ENCODE data around the gene TXNRD1.

TXNRD1 gene

DNA sequence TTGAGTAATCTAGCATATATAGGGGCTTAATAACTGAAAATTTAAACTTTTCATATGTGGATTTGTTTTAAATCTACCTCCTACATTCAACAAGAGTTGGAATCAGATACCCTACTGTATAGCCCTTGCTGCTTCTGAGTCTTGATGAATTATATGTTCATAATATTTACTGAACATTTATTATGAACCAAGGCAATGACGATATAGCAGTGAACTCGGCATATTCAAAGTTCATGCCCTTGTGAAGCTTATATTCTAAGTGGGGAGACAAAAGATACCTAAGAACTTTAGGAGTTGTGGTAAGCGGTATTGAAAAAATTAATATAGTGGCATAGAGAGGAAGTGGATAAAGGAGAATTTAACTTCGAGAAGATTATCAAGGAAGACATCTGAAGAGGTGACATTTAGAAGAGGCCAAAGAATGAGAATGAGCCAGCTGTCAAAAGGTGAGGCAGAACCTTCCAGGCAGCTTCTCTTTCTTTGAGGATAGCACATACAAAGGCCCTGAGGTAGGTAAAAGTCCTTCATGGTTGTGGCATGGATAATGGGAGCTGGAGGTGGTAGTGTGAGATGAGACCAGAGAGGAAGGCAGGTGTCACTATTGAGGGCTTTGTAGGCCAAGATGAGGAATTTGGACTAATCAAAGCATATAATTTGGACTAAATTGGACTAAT is 98.1 kb downstream of the TXNRD1 start:
- Histone ChIP-seq H3K4me1 (ENCODE audit: control insufficient read depth, insufficient read depth, low read length) (no peaks in the 10 kb centered on the region), H3K4me3 (ENCODE audit: low read depth, low read length) (no peak overlapping the region), H3K9me3 (ENCODE audit: control insufficient read depth, insufficient read depth, low read depth, low read length) (no peaks in the 10 kb centered on the region), H3K36me3 (ENCODE audit: control insufficient read depth in 2 of 2, insufficient read depth in 1 of 2, low read length in 2 of 2) (peaks cover 28 to 77% of the 10 kb centered on the region in 2 experiments), H3K27ac (ENCODE audit: extremely low read depth, low read depth, low read length) (no peak overlapping the region)
- peak; percentile 90 for TF ChIP-seq ZNF623 (tag by site-specific recombination; IDR thresholded peaks at IDR 0.05)
- TF ChIP-seq, protein P1, sequence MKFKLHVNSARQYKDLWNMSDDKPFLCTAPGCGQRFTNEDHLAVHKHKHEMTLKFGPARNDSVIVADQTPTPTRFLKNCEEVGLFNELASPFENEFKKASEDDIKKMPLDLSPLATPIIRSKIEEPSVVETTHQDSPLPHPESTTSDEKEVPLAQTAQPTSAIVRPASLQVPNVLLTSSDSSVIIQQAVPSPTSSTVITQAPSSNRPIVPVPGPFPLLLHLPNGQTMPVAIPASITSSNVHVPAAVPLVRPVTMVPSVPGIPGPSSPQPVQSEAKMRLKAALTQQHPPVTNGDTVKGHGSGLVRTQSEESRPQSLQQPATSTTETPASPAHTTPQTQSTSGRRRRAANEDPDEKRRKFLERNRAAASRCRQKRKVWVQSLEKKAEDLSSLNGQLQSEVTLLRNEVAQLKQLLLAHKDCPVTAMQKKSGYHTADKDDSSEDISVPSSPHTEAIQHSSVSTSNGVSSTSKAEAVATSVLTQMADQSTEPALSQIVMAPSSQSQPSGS (tag by site-specific recombination; IDR thresholded peaks at IDR 0.05; ENCODE audit: low read depth), result no peak
- ChIA-PET CTCF (interaction anchor here (0.6 to 0.8 kb wide), 3 partner anchors 135 to 424 kb away, joined by 3 to 4 read pairs (median 3); no protein-coding TSS in a partner anchor), POLR2A (interaction anchor here (0.7 kb wide), 2 partner anchors 28 to 774 kb away, joined by 3 to 5 read pairs; no protein-coding TSS in a partner anchor)

DNA sequence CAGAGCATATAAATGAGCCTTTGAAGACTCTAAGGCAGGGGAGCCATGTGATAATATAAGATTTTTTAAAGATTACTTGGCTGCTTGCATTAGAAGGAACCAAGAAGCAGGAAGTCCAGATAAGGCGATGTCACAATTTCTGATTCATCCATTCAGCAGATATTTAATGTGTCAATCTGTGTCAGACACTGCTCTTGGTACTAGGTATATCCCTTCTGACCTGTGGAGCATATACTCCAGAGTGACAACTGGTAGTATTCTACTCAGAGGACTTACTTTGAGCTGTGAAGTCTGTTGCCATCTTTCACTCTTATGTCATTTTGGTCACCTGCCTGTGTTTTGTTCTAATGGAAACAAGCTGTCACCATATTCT is 98.6 kb downstream of the TXNRD1 start:
- Histone ChIP-seq H3K4me1 (ENCODE audit: control insufficient read depth, insufficient read depth, low read length) (no peaks in the 10 kb centered on the region), H3K27ac (ENCODE audit: extremely low read depth, low read depth, low read length) (no peak overlapping the region), H3K9me3 (ENCODE audit: control insufficient read depth, insufficient read depth, low read depth, low read length) (no peaks in the 10 kb centered on the region), H3K36me3 (ENCODE audit: control insufficient read depth in 2 of 2, insufficient read depth in 1 of 2, low read length in 2 of 2) (peaks cover 29 to 83% of the 10 kb centered on the region in 2 experiments), H3K4me3 (ENCODE audit: low read depth, low read length) (no peak overlapping the region)
- ChIA-PET POLR2A (interaction anchor here (0.7 kb wide), 1 partner anchor 773 kb away, joined by 5 read pairs; no protein-coding TSS in a partner anchor), CTCF (interaction anchor here (0.6 kb wide), 2 partner anchors 135 to 425 kb away, joined by 3 to 4 read pairs; no protein-coding TSS in a partner anchor)
- TF ChIP-seq ZNF600 (tag by site-specific recombination; IDR thresholded peaks at IDR 0.05) (no peak), TCF7L2 (IDR thresholded peaks at IDR 0.05; ENCODE audit: borderline replicate concordance, low read depth, low read length) (no peak), ZNF266 (tag by site-specific recombination; IDR thresholded peaks at IDR 0.05; ENCODE audit: low read depth) (no peak), ZNF768 (tag by site-specific recombination; IDR thresholded peaks at IDR 0.05) (no peak)

DNA sequence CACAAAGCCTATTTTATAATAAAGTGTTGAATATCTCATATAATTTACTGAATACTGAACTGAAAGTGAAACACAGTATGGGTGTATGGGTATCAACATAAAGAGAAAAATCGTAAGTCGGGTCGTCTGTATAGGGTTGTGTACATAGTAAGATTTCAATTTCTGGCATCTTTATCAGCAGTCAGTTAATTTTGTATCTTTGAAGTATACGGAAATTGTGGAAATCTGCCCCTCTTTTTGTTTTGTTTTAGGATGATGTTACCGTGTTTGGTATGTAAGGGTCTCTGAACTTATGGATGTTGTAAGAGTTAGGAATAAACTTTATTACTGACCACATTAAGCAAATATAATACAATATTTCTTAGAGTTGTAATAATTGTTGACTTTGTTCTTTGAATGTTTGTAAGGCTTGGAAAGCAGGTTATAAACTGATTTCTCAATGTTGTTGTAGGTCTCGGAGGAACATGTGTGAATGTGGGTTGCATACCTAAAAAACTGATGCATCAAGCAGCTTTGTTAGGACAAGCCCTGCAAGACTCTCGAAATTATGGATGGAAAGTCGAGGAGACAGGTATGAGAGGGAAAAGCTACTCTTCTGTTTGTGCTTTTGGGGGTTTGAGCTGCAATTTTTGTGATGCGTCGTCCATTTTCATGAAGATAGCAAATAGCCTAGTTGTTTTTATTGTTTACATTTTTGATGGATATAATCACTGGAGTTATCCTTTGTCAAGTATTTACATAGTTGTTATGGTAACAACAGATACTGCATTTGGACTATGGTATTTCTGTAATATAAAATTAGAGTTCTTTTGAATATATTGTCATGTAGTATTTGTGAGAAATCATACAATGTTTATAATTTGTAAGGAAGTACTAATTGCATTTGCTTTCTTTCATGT is 100.0 kb downstream of the TXNRD1 start:
- Histone ChIP-seq H3K27ac (ENCODE audit: extremely low read depth, low read depth, low read length) (no peak overlapping the region), H3K4me3 (ENCODE audit: low read depth, low read length) (no peak overlapping the region), H3K9me3 (ENCODE audit: control insufficient read depth, insufficient read depth, low read depth, low read length) (no peaks in the 10 kb centered on the region), H3K4me1 (ENCODE audit: control insufficient read depth, insufficient read depth, low read length) (no peaks in the 10 kb centered on the region), H3K36me3 (ENCODE audit: control insufficient read depth in 2 of 2, insufficient read depth in 1 of 2, low read length in 2 of 2) (peaks cover 37 to 92% of the 10 kb centered on the region in 2 experiments)
- CTCF ChIA-PET, result interaction anchor here (0.6 kb wide), 1 partner anchor 744 kb away, joined by 6 read pairs; no protein-coding TSS in a partner anchor
- POLR2A ChIA-PET, result no interaction called here
- TF ChIP-seq KLF10 (tag by site-specific recombination; IDR thresholded peaks at IDR 0.05) (no peak), ZNF37A (tag by site-specific recombination; IDR thresholded peaks at IDR 0.05) (no peak), ZNF10 (tag by site-specific recombination; IDR thresholded peaks at IDR 0.05) (no peak), ZBTB20 (tag by site-specific recombination; IDR thresholded peaks at IDR 0.05) (no peak), ZNF596 (tag by site-specific recombination; IDR thresholded peaks at IDR 0.05) (no peak), ZNF544 (tag by site-specific recombination; IDR thresholded peaks at IDR 0.05) (no peak), YY1 (tag by site-specific recombination; IDR thresholded peaks at IDR 0.05) (no peak), MZF1 (tag by site-specific recombination; IDR thresholded peaks at IDR 0.05; ENCODE audit: borderline replicate concordance) (no peak), ZNF433 (tag by site-specific recombination; IDR thresholded peaks at IDR 0.05; ENCODE audit: low read depth) (no peak), ZFP69B (tag by site-specific recombination; IDR thresholded peaks at IDR 0.05) (no peak), ZNF558 (tag by site-specific recombination; IDR thresholded peaks at IDR 0.05) (no peak), ZNF211 (tag by site-specific recombination; IDR thresholded peaks at IDR 0.05; ENCODE audit: low read depth) (no peak), ZNF354C (tag by site-specific recombination; IDR thresholded peaks at IDR 0.05; ENCODE audit: borderline replicate concordance, low read depth) (no peak)
- TF ChIP-seq, protein P2, sequence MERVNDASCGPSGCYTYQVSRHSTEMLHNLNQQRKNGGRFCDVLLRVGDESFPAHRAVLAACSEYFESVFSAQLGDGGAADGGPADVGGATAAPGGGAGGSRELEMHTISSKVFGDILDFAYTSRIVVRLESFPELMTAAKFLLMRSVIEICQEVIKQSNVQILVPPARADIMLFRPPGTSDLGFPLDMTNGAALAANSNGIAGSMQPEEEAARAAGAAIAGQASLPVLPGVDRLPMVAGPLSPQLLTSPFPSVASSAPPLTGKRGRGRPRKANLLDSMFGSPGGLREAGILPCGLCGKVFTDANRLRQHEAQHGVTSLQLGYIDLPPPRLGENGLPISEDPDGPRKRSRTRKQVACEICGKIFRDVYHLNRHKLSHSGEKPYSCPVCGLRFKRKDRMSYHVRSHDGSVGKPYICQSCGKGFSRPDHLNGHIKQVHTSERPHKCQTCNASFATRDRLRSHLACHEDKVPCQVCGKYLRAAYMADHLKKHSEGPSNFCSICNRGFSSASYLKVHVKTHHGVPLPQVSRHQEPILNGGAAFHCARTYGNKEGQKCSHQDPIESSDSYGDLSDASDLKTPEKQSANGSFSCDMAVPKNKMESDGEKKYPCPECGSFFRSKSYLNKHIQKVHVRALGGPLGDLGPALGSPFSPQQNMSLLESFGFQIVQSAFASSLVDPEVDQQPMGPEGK (tag by site-specific recombination; IDR thresholded peaks at IDR 0.05), result no peak
- TF ChIP-seq, protein P1 (tag by site-specific recombination; IDR thresholded peaks at IDR 0.05; ENCODE audit: low read depth), result no peak
- TF ChIP-seq, protein P3, sequence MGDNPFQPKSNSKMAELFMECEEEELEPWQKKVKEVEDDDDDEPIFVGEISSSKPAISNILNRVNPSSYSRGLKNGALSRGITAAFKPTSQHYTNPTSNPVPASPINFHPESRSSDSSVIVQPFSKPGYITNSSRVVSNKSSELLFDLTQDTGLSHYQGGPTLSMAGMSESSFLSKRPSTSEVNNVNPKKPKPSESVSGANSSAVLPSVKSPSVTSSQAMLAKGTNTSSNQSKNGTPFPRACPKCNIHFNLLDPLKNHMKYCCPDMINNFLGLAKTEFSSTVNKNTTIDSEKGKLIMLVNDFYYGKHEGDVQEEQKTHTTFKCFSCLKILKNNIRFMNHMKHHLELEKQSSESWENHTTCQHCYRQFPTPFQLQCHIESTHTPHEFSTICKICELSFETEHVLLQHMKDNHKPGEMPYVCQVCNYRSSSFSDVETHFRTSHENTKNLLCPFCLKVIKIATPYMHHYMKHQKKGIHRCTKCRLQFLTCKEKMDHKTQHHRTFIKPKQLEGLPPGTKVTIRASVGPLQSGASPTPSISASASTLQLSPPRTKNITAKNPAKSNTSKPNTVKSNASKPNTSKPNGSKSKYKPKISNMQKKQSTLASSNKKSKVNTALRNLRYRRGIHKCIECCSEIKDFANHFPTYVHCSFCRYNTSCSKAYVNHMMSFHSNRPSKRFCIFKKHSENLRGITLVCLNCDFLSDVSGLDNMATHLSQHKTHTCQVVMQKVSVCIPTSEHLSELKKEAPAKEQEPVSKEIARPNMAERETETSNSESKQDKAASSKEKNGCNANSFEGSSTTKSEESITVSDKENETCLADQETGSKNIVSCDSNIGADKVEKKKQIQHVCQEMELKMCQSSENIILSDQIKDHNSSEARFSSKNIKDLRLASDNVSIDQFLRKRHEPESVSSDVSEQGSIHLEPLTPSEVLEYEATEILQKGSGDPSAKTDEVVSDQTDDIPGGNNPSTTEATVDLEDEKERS (tag by site-specific recombination; IDR thresholded peaks at IDR 0.05), result no peak
